Glutamatergic neuron (in vitro differentiated cells): ENCODE measurements around the gene GLCCI1. TPM values are rescaled to one million over a fixed set of nuclear protein-coding genes. Genes with fewer than 3 reads are reported as not detected.

Source experiments
- DNase-seq: peaks from one replicate; pipeline ENCODE4 v3.0.0; 2022
- H3K27ac Mint-ChIP-seq: one replicate; pipeline ENCODE4 v1.8.0; 2020; ENCODE audit warnings: mild to moderate bottlenecking, mixed read lengths, inconsistent platforms; ENCODE audit not compliant: unreplicated experiment
- H3K27me3 Mint-ChIP-seq: one replicate; pipeline ENCODE4 v1.8.0; 2020; ENCODE audit warnings: mild to moderate bottlenecking, moderate library complexity, mixed read lengths, inconsistent platforms; ENCODE audit not compliant: unreplicated experiment
- H3K36me3 Mint-ChIP-seq: one replicate; pipeline ENCODE4 v1.8.0; 2020; ENCODE audit warnings: mild to moderate bottlenecking, mixed read lengths, inconsistent platforms; ENCODE audit not compliant: unreplicated experiment
- H3K4me1 Mint-ChIP-seq: one replicate; pipeline ENCODE4 v1.8.0; 2020; ENCODE audit warnings: mild to moderate bottlenecking, low read depth, mixed read lengths, inconsistent platforms; ENCODE audit not compliant: unreplicated experiment
- H3K4me3 Mint-ChIP-seq: one replicate; pipeline ENCODE4 v1.8.0; 2020; ENCODE audit warnings: mild to moderate bottlenecking, mixed read lengths, inconsistent platforms; ENCODE audit not compliant: unreplicated experiment
- H3K9me3 Mint-ChIP-seq: one replicate; pipeline ENCODE4 v1.8.0; 2020; ENCODE audit warnings: mild to moderate bottlenecking, moderate library complexity, mixed read lengths, inconsistent platforms; ENCODE audit not compliant: unreplicated experiment
- CTCF ChIP-seq: fragments of 200-600 bp; sonication (generic); IDR thresholded peaks from one replicate; pipeline ENCODE4 v1.5.0; 2021; ENCODE audit not compliant: partially characterized antibody, unreplicated experiment
- total RNA-seq: library from RNA; stranded (reverse); fragmentation: NEBNext Ultra II Directional; extraction: Animal tissue kit (Norgen Biotek cat#: 25700); gene quantifications from one replicate; pipeline ENCODE4 v1.2.1, GENCODE V29; 2021; ENCODE audit not compliant: unreplicated experiment

Gene GLCCI1
- total RNA-seq, 1 donor from 2014 or later, result 30.7 TPM

DNA sequence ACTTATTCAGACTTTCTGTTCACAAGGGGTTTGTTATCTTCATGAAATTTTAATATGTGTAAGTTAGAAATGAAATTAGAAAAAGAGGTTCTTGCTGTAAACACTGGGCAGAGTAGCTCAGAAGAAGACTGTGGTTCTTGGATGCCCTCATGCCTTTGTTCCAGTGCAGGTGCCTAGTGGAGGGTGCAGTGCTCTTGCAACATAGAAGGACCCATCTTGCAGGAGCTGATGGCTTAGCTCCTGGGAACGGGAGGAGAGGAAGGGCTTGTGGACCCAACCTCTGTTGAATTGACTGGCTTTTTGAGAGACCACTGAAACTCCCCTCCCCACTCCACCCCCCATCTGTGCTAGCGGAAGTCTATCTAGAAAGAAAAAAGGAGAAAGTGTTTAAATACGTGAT is 116.8 kb downstream of the GLCCI1 start:
- peaks cover 14% of the 10 kb centered on the region for H3K4me1 Mint-ChIP-seq
- DNase-seq, result no peak
- no peak for TF ChIP-seq CTCF
- no peak overlapping the region for H3K27ac Mint-ChIP-seq
- no peaks in the 10 kb centered on the region for H3K36me3 Mint-ChIP-seq
- H3K27me3 Mint-ChIP-seq, result no peaks in the 10 kb centered on the region
- no peak overlapping the region for H3K4me3 Mint-ChIP-seq
- no peaks in the 10 kb centered on the region for H3K9me3 Mint-ChIP-seq

GRCh38 chr7:8086239-8086638 is 117.6 kb downstream of the GLCCI1 start:
- Mint-ChIP-seq H3K27me3 (no peaks in the 10 kb centered on the region), H3K27ac (no peak overlapping the region), H3K4me3 (no peak overlapping the region), H3K9me3 (no peaks in the 10 kb centered on the region), H3K4me1 (peaks cover 14% of the 10 kb centered on the region), H3K36me3 (no peaks in the 10 kb centered on the region)
- DNase-seq, result no peak
- no peak for TF ChIP-seq CTCF

- Mint-ChIP-seq H3K4me1 (peaks cover 14% of the 10 kb centered on the region), H3K4me3 (no peak overlapping the region), H3K27me3 (no peaks in the 10 kb centered on the region), H3K36me3 (no peaks in the 10 kb centered on the region), H3K27ac (no peak overlapping the region), H3K9me3 (no peaks in the 10 kb centered on the region)
- DNase-seq, result no peak
- no peak for TF ChIP-seq CTCF
Observed at GRCh38 chr7:8089036-8089780, 120.6 kb downstream of the GLCCI1 start.

GRCh38 chr7:8092140-8092539 is 123.5 kb downstream of the GLCCI1 start:
- DNase-seq, result no peak
- Mint-ChIP-seq H3K4me3 (no peak overlapping the region), H3K4me1 (no peaks in the 10 kb centered on the region), H3K36me3 (peaks cover under 1% of the 10 kb centered on the region), H3K9me3 (peaks cover 3% of the 10 kb centered on the region), H3K27me3 (no peaks in the 10 kb centered on the region), H3K27ac (no peak overlapping the region)
- TF ChIP-seq CTCF, result no peak
